ENCODE data around the gene ADA.
"Not testable (repeated sequence)": the region's sequence is repeated elsewhere in the genome, so short reads cannot be mapped to it uniquely, and the experiment has no call there.

The ADA gene

DNA sequence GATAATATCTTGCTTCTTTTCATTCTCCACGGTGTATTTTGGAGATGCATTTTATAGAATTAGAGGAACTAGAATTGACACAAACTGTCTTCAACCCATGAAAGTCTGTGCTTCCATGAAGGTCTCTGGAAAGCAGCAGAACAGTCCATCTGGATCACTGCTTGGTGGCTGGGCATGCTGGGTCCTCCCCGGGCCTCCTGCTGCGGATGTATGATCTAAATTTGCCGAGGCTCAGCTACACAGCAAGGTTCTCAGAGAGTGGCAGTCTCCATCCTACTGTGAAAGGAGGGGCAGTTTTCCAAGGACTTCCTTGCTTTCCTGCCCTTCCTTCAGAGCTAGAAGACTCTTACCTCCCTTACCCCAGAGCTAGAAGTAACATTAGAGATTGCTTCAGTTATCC lies 54.0 kb downstream of the ADA start:
- DNase-seq, result no peak

DNA sequence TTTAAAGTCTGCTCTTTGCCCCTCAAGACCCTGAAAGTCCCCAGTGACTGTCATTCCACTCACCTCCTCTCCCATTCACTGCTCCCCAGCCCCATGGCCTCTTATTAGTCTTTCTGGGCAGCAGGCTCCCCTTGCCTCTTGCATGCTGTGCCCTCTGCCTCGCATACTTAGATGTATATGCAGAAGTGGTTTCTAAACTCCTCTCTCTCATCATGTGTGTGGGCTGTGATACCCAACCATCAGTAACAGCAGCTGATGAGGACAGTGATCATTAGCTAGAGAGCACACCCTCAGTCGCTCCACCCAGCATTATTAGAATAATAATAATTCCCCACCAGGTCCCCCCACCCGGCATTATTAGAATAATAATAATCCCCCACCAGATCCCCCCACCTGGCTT lies 54.6 kb downstream of the ADA start:
- no peak for DNase-seq

DNA sequence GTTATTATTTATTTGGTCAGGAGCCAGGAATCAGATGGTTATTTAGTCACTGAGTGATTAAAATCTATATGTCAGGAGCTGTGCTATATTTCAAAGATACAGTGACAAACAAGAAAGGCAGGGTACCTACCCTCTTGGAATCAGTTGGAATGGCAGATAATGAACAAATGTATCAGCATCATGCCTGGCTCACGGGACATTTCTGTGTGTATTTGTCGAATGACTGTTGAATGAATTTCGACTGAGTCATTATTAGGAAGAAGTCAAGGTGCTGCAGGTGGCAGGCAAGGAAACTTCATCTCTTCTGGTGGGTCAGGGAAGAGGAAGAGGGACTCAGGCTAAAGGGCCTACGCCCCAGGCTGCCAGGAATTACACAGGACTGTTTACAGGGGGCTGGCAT lies 55.5 kb downstream of the ADA start:
- DNase-seq, result no peak

DNA sequence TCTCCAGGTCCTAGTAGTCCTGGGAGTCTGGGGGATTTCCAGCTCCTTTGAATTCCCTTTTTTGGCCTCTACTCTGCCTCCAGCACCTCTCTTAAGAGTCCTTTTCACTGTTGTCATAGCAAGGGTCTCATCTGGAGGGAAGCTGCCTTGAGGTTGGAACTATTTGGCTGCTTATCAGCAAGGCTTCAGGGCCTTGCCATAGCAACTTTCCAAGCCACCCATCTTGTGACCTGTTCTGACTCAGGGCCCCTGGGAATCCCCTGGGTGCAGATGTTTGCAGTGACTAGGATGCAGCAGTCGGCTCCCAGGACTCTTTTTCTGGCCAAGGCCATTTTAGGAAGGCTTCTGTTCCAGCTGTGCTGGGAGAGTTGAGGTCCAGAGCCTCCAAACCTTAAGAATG lies 56.8 kb downstream of the ADA start:
- no peak for DNase-seq

DNA sequence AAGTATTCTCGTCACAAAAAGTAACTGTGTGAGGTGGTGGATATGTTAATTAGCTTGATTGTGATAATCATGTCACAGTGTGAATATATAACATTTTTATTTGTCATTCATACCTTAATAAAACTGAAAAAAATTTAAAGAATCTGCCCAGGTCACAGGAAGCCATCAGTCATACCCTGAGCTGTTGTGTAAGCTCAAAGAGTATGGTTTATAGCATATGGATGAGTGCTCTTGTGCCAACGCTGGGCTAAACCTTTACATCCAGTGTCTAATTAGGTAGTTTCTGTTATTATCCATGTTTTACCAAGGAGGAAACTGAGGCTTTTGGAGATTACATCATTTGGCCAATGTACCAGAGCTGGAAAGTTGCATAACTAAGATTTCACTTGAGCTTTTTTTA lies 57.7 kb downstream of the ADA start:
- DNase-seq, result no peak

DNA sequence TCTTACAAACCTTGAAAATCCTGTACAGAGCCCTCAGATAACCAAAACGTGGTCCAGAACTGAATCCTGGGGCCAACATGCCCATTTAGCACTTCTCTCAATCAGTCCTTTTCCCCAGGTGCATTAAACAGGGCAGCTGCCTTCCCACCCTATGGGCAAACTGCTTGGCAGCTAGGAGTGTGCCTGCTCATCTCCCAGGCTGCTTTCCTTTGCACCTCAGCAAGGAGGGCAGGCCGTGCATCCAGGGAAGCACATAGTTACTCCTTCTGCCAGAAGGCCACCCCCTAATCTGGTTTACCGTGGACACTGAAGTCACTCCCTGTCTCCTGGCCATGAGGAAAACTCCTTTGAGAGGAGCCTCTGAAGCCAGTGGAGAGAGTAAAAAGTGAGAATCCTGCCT lies 59.1 kb downstream of the ADA start:
- no peak for DNase-seq

DNA sequence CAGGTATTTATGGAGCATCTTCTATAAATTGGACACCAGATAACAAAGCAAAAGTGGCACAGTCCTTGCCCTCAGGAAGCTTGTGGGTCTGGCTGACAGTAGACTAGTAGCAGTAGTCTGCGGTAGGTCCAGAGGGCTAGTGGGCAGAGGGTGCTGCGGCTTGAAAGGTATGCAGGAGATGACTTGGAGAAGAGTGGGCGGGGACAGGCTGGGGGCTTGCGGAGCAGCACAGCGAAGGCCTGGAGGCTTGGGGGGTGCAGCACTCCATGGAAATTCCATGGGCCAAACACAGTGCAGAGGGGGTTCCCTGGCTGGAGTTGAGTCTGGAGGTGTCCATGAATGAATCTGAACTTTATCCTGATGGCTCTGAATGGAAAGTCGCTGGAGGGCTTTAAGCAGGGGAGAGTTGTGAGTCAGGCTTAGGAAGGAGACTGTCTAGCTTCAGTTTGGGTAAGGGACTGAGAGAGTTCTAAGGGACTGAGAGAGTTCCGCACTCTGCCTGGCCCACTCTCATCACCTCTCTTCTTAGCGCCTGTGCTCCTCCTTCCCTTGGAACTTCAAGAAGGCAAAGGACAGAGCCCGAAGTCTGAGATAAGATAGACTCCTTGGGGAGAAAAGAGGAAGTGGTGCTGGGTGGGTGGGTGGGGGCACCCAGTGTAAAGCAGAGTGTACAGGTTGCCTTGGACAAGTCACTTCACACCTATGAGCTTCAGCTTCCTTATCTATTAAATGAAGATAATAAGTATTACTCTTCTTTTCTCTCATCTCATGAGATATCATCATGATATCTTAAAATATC lies 60.3 kb downstream of the ADA start:
- DNase-seq, result no peak

DNA sequence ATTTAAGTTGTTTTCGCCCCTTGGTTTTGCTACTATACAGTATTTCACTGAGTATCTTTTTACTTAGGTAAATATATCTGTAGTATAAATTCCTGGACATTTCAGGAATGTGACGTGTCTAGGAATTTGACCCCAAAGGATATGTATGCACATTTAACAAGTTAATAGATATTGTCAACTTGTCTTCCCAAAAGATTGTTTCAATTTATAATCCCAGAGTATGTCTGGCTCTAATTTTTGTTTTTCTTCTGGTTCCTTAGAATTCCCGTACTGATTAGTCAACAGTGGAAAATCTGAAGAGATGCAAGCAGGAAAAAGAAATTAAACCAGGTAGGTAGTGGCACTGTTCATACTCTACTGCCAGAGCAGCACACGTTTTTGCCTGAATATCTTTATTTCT lies 62.0 kb downstream of the ADA start:
- DNase-seq, result no peak

DNA sequence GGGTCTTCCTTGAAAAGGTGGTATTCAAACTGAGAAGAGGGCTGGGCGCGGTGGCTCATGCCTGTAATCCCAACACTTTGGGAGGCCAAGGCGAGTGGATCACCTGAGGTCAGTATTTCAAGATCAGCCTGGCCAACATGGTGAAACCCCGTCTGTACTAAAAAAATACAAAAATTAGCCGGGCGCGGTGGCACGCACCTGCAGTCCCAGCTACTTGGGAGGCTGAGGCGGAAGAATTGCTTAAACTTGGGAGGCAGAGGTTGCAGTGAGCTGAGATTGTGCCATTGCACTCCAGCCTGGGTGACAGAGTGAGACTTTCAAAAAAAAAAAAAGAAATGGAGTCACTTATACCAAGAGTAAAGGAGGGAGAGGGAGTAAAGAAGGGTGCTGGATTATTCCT lies 63.2 kb downstream of the ADA start:
- not testable (repeated sequence) for DNase-seq

DNA sequence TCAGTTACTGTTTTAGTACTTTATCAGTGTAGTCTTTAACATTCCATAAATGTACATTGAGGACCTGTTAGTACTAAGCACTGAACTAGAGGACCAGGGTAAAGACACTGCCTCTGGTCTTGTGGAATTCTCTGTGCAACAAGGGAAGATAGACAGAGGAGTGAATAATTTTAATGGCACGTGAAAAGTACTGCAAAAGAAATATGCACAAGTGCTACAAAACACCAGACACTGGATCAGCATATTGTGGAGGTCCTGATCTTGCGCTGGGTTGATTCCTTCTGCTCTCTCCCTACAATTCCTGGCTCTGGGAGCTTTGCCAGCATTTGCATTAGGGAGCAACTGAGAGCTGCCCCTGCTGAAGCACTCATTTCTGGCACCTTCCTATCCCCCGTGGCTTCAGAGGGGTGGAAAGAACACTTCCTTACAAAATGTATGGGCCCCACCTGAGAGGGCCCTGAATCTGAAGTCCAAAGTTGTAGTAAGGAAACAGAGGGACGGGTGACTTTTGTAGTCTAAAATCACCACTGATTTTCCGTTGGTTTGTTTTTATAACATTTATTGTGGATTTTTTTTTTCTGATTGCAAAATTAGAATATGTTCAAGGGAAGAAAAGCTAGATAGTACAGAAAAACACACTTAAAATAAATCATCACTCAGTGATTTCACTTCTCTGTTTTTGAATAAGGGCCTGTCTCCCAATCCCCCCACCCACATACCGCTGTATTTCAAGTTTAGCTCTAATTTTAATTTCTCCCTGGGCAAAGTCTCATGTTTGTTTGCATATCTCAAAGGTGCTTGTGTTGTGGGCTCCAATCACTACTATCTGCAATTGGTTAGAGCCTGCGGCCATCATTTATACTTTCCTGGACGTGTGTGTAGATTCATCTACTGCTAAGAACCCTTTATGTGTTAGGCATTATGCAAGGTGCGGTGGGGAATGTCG lies 64.2 kb downstream of the ADA start:
- DNase-seq, result no peak

DNA sequence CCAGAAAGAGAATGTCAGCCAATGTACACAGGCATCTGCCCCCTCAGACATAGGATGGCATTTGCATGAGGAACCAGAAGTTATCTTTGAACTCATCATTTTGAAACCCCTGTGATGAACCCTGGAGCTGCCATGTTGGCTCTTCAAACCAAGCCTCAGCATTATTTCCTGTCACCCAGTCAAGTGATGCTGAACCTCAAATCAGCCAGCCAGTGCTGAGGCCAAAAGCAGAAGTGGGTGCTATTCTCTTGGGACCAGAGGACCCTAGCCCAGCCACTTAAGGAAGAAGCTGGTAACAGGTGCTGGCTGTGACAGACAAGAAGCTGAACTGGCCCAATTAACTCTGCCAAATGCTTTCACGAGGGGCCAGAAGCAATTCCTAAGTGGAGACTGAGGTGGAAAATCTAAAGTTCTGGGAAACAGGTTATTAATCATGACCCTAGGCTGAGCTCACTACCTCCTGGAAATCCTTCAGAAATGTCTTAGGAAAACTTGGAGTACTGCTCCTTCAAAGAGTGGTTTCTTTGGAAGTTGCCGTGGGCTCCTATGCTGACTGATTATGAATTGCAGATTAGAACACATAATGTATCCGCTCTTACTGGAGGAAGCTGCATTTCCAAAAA lies 65.1 kb downstream of the ADA start:
- DNase-seq, result no peak

DNA sequence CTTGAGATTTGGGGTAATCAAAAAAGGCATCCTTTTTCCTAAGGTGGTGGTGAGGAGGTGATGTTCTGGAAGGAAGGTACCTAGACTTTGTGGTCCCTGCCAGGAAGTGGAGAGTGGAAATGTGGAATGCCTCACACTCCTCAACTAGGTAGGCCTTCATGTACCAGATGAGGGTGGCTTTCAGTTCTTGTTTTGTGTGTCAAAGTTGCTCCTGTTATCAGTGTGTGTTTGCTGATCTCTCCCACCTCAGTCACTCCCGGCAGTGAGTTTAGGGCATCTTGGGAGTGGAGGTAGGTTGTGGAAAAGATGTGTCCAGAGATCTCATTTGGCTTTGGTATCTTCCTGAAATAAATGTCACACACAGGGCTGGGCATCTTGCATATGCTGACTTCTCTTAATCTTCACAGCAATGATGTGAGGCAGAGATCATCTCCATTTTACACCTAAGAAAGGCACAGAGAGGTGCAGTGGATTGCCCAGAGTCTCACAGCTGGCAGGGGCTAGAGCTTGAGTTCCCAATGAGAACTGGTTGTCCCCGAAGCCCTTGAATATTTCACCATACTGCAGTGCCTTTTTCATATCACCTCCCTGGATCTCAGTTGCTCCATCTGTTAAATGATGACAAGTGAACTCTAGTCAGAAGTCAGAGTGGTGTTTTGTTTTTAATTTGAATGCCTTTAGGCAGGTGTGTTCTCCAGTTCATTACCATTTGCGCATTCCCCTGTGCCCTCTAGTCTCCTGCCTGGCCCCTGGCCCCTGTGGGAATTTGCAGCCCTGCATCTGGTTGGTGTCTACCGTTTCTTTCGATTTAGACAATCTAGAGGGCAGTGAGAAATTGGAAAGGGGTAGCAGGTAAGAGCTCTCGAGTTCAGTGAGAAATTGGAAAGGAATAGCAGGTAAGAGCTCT lies 66.2 kb downstream of the ADA start:
- DNase-seq, result no peak

DNA sequence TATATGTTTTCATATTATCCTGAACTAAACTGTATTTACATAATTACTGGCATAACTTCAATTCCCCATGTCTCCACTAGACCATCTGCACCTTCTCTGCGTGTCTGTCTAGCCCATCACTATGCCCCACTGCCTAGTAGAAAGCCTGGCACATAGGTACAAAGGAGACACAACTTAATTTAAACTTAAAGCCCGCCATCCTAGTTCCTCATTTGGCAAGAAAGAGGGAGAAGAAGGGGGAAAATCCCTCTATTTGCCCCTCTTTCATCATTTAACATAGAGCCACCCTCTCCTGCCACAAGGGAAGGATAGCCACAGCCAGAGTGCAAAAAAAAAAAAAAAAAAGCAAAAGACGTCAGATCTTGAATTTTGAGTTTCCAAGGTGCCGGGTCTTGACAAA lies 67.3 kb downstream of the ADA start:
- no peak for DNase-seq

DNA sequence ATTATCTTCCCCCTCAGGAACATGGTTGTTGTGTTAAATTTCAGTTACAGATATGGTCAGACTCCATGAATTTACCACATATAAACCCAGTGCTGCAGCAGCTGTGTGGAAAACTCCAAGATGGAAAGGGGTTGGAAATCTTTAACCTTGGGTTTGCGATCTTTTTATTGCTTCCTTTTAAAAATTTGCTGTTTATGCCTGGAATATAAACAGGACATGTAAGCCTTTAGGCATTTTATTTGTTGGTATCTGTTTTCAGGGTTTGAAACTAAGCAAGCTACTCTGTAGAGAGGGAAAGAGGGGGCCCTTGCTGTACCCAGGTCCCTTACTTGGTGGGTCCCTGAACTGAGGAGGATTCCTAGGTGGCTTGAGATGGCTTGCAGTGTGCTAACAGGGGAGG lies 68.3 kb downstream of the ADA start:
- DNase-seq, result no peak

DNA sequence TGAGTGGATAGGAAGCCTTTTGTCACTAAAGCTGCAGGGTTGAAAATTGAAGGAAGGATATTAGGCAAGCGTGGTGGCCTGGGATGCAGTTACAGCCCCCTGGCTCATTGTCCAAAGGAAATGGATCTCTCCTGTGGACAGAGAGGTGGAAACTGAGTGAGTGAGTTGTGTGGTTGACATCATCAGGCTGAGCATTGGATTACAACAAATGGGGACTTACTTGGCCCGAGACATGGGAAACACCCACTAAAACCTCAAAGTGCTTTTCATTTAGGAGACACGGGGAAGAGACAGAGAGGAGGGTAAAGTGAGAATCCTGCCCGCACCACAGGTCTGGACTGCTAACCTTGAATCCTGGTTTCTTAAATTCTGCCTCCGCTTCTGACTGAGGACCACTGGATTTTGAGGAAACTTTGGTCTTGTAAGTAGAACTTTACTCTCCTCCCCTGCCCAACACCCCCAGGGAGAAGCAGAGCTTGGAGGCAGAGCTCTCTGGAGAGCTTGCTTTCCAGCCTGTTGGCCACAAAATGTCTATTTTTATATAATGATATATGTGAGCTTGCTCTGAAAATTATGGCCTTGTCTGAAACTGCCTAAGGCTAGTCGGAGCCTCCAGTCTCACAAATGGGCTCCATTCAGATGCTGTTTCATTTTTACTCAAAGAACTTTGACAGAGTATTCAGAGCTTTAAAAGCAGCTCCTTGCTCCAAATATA lies 69.0 kb downstream of the ADA start, which contains the start of gene PKIG:
TSS of gene PKIG (plus strand) at position 269 of the 715 bp plus-strand sequence. CDS start 31,978 bp downstream, outside the sequence.
- DNase-seq, result no peak

DNA sequence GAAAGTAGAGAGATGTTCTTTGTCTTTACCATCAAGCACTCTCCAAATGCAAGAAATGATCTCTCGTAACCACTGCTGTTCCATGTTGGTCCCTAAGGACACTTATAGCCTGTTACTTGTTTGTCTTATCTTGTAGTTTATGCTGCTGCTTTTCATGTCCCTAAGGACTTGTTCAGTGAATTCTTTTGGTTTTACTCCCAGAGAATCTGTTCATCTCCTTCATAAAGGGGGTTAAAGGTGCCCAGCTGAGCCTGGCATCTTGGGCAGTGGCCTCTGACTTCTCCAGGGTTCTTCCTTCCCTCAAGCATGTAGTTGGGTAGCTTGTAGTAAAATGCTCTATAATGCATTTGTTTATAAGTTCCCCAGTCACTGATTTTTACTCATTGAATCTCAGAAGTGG lies 70.0 kb downstream of the ADA start:
- no peak for DNase-seq

DNA sequence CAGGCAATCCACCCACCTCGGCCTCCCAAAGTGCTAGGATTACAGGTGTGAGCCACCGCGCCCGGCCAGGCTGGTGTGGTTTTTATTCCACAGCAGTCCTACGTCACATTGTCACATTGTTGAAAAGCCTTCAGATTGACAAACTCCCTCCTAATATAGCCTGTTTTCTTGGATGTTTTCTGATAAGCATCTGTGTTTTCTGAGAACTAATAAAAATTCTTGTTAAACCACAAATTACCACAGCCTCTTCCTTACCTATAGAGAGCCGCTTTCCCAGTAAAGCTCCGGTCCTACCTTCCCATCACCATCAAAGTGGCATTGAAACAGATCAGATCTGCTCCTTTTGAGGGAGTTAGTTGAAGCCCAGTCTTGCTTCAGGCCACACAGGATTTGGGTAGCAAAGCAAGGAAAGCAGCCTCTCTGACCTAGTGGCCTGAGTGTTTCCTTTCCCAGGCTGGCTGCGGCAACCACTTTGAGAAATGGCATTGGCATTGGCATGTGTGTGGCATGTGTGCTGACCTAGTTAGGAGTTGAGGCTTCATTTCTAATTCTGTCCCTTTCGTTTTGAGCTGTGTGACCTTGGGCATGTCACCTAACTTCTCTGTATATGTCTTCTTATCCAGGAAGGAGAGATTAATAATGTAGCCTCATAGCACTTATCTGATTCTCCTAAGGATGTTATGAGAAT lies 70.8 kb downstream of the ADA start:
- DNase-seq, result no peak

DNA sequence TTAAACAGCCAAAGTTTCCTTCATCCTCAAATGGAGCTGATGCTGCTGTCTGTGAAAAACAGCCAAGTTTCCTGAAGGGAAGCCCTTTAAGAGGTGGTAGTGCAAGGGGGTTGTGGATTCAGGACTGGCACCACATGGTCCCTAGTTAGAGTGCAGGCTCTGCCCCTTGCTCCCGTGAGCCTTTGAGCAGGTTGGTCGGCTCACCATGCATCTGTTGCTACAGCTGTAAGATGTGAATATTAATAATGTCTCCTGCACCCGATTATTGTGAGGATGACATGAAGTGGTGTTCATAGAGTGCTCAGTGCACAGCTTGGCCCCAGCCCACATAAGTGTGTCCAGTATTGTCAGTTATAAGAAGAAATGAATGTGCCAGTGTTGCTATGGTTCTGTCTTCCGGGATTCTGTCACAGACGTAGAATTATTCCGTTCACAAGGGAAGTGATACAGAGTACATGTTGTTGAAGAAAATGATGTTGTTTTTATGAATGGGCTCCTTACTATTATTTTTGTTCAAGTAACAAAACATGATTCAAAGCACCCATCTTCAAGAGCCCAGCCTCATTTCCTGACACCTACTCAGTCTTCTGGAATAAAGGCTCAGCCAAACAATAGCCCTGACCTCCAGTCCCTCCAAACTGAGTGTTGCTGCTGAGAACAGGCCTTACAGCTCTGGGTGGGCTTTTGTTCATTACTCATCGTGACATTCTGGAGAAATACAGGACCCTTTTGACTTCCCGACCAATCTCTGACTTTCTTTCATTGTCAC lies 72.0 kb downstream of the ADA start:
- DNase-seq, result no peak

DNA sequence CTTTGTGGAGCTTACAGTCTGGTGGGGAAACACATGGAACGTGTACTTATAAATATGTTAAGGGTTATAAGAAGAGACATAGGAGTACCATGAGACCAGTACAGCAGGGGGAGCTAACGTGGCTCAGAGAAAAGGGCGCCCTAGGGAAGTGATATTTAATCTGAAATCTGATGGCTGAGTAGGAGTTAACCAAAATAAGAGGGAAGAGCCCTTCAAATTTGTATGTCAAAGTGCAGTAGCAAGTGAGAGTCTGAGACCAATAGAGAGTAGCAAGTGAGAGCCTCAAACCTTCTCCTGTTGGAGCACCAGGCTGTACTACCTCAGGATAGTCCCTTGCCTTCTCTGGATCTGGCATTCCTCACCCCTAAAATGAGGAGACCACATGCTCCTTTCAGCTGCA lies 75.2 kb downstream of the ADA start:
- no peak for DNase-seq

DNA sequence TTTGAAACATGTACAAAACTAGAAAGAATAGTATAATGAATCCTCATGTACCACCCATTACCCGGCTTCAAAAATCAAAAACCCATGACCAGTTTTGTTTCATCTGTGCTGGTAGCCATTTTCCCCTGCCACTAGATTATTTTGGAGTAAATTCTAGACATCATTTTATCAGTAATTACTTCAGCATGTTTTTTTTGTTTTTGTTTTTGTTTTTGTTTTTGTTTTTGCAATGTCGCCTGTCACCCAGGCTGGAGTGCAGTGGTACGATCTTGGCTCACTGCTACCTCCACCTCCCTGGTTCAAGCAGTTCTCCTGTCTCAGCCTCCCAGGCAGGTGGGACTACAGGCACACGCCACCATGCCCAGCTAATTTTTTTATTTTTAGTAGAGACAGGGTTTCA lies 77.1 kb downstream of the ADA start:
- DNase-seq, result no peak

DNA sequence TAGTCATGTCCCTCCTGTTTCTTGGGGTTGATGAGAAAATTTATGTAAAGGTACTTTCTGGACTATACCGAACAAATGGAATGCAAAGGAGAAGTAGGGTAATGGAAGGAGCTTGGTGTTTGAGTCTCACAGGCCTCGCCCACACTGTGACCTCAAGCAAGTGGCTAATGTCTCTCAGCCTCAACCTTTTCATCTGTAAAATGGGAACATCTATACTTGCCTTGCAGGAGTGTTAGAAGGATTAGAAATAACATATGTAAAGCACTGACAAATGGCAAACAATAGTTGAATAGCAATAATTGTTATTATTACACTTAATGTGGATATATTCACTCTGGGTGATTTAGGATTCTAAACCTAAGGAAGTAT lies 78.0 kb downstream of the ADA start:
- no peak for DNase-seq
